HG03025 (cell line): ENCODE data around the gene TRIM10.

Experiments used
- ATAC-seq: cut with Tn5 transposase; IDR thresholded peaks from one replicate; pipeline ENCODE4 v1.9.1; 2021; ENCODE audit warnings: mild to moderate bottlenecking, moderate library complexity; ENCODE audit not compliant: unreplicated experiment, low FRiP score

The TRIM10 gene

DNA sequence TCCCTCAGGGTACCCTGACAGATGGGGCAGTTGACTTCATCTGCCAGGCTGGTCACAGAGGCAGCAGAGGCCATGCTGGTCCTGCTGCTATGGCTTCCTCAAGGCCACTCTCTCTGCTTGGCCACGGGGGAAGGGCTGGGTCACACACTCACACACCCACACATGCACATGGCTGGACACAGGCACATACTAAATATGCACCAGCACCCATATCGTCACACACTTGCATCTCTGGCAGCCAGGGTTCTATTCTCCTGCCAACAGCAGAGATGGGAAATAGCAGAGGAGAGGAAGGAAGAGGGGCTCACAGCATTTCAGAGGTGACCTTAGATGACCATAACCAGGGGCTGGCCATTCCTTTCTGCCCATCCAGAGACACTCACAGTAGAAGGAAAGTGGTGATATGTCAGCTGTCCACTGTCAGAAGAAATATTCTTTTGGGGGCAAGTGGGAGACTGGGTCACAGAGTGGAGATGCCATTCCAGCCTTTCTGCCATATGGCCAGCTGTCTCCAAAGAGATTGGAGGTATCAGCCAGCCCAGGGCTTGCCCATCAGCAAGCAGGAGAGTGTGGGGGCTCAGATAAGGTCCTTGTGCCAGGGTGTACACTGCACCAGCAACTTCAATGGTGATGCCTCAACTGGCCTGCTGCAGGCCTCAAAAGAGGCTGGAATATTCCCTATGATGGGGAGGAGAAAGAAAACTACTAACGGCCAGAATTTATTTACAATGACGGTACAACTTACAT, at the start of gene TRIM10:
TSS of gene TRIM10 (minus strand) at position 427 of the 747 bp plus-strand sequence. CDS start at position 74, 353 bp downstream.
- ATAC-seq = no peak

DNA sequence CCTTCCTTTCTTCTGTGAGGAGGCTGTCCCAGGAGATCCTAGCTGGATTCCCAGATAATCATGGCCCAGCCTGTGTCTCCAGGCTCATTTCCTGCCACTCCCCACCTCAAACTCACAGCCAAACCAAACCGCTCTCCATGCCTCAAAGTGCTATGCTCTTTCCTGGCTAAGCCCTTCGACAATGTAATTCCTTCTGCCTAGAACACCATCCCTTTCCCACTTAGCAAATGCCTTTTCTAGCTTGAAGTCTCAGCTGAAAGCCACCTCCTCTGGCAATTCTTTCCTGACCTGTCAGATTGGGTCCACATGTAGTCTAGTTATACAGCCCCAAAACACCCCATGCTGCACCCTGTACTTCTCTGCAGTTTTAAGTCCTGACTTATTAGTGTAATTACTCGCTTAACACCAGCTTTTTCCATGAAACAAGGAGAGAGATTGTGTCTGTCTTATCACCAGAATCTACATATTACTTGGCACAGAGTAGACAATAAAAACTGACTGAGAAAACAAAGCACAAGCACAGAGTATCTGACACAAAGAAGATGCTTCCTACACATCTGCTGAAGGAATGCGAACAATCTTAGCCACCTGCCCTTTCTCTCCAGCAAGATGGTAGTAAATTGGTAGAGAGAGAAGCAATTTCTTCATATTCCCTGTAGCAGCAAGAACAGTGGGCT, 46.7 kb upstream of the TRIM10 start:
- ATAC-seq = no peak

- no peak for ATAC-seq
Observed at GRCh38 chr6:30206799-30207618, 46.0 kb upstream of the TRIM10 start.

- ATAC-seq = no peak
Observed at GRCh38 chr6:30206152-30206551, 45.1 kb upstream of the TRIM10 start.

GRCh38 chr6:30204116-30204515, 43.1 kb upstream of the TRIM10 start:
- no peak for ATAC-seq

DNA sequence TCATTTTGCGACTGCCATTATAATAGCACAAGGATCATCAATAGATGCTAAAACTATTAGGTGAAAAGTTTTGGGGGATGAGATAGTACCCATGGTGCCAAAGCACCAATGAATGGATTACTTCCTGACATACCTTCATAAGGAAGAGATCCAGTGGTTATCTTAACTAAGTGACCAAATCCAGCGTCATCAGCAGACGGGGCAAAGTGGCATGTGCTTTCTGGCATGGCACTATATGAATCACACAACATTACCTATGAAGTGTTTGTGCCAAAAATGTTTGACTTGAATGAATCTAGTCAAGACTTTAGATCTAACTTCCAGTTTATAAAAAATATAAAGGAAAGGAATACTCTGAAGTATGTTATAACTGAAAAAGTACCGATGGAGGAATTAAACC, 41.4 kb upstream of the TRIM10 start:
- ATAC-seq = no peak

- no peak for ATAC-seq
Observed at GRCh38 chr6:30200551-30201281, 39.7 kb upstream of the TRIM10 start.

- no peak for ATAC-seq
Observed at GRCh38 chr6:30198166-30199084, 37.4 kb upstream of the TRIM10 start.

- no peak for ATAC-seq
Observed at GRCh38 chr6:30196376-30196775, 35.4 kb upstream of the TRIM10 start.

GRCh38 chr6:30195951-30196350, 34.9 kb upstream of the TRIM10 start:
- ATAC-seq = no peak

- no peak for ATAC-seq
Observed at GRCh38 chr6:30194797-30195690, 34.0 kb upstream of the TRIM10 start.

DNA sequence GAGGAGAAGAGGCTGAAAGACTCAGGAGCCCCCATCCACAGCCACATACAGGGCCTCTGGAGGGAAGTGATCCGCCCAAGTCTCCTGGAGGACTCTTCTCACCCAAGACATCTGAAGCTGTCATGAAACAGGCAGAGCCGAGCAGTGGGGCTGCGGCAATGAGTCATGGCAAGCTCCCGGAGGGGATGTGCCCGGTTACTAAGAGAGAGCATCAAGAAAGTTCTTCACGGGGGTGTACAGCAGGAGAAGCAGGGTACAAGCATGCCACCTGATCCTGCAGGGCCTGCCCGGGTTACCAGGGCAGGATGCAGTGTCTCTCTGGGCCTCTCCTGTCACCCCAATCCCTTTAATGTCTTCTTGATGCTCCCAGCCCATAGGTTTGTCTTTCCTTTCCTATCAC, 31.1 kb upstream of the TRIM10 start:
- no peak for ATAC-seq

DNA sequence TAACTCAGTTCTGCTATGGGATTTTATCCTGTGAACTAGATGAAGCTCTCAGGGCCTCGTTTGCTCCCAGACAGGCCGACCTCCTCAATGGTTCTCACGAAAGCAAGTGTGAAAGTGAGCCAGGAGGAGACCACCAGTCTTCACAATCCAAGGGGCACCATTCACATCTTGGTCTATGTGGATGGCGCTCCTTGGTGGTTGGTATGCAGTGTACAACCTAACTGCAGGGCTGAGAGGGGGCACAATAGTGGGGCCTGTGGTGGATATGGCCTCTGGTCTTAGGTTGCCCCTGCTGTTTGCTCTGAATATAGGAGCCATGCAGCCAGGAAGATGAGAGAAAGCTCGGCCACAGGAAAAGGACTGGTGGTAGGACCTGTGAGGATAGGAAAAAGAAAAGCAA, 27.5 kb upstream of the TRIM10 start:
- ATAC-seq = no peak

GRCh38 chr6:30185846-30186484, 25.0 kb upstream of the TRIM10 start:
- ATAC-seq = no peak

GRCh38 chr6:30184417-30185031, 23.5 kb upstream of the TRIM10 start:
- ATAC-seq = no peak

DNA sequence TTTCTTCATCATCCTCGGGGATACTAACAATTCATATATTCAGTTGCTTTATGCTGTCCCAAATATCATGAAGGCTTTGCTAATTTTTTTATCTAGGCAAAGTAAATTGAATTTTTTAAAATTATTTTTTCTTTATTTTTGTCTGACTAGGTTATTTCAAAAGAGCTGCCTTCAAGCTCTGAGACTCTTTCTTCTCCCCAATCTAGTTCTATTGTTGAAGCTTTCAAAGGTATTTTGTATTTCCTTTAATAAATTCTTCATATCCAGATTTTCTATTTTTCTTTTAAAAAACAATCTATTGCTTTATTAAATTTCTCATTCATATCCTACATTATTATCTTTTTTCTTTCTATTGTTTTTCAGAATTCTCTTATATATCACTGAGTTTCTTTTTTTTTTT, 19.1 kb upstream of the TRIM10 start:
- no peak for ATAC-seq

GRCh38 chr6:30178837-30179236, 17.8 kb upstream of the TRIM10 start:
- no peak for ATAC-seq

DNA sequence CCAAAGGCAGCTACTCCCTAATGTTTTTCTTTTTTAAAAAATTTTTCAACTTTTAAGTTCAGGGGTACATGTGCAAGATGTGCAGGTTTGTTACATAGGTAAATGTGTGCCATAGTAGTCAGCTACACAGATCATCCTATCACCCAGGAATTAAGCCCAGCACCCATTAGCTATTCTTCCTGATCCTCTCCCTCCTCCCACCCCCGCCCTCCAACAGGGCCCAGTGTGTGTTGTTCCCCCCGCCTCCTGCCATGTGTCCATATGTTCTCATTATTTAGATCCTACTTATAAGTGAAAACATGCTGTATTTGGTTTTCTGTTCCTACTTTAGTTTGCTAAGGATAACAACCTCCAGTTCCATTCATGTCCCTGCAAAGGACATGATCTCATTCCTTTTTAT, 14.8 kb upstream of the TRIM10 start:
- no peak for ATAC-seq
